Left colon (tissue), 2 donors: ENCODE data around the gene SLCO4A1. TPM values are rescaled to one million over a fixed set of nuclear protein-coding genes. Genes with fewer than 3 reads are reported as not detected.
"Not testable (repeated sequence)": the region's sequence is repeated elsewhere in the genome, so short reads cannot be mapped to it uniquely, and the experiment has no call there.

Experiments
- ATAC-seq: fragments of 200-7000 bp; cut with Tn5 transposase; one replicate; pipeline ENCODE4 v1.9.1; 2020; ENCODE audit warnings: mild to moderate bottlenecking, moderate library complexity
- DNase-seq, 2 donors: peaks; one replicate each; pipeline ENCODE4 v3.0.0-alpha.2; 2020
- intact Hi-C, 2 donors: fragments of 100-400 bp; cut with DNase I in 1 of 2; cut with micrococcal nuclease in 1 of 2; formaldehyde crosslinking; loops; one replicate each; pipeline versions ENCODE4 v1.11.2 to v1.14.0; 2022; cut with DNase I, micrococcal nuclease
- total RNA-seq, 2 donors: library from RNA; stranded (reverse); fragmentation: NEBNext Ultra II Directional; extraction: Animal tissue kit (Norgen Biotek cat#: 25700); gene quantifications; one replicate each; pipeline ENCODE4 v1.2.1, GENCODE V29; 2021
- donor health status: DM: no; HTN: no; CAD: no.
- donor health status: DM: yes; HTN: yes; CAD: no.

The SLCO4A1 gene
- total RNA-seq, 2 donors from 2014 or later: 15.0 to 22.2 TPM

DNA sequence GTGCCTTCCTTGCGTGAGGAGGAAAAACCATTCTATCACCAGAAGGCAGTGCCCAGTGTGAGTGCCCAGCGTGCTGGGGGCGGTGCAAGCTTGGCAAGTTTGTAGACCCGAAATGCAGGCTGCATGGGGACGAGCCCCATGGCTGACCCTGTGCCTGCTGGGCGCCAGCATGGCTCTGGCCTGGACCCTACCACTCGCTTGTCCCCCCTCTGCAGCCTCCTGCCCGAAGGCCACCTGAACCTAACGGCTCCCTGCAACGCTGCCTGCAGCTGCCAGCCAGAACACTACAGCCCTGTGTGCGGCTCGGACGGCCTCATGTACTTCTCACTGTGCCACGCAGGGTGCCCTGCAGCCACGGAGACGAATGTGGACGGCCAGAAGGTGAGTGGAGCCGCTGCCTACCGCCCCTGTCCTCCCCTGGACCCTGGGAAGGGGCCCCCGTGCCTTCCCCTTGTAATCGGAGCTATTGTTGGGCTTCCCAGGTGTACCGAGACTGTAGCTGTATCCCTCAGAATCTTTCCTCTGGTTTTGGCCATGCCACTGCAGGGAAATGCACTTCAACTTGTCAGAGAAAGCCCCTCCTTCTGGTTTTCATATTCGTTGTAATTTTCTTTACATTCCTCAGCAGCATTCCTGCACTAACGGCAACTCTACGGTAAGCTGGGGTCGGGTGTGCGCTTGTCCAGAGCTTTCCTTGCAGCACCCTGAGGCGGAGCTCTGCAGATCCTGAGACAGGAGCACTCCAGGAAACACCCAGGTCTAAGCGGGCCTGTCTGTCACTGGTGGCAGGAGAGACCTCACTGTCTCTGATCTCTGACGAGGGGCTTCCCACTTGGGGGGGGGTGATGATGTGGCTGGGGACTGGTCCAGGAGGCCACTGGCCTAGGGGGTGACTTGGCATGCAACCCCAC is 25.5 kb downstream of the SLCO4A1 start:
- peak; percentile 14 for ATAC-seq
- intact Hi-C loops: loop anchor here (5.0 to 10.0 kb wide), 2 partner anchors 117 to 125 kb away; no protein-coding TSS in a partner anchor

DNA sequence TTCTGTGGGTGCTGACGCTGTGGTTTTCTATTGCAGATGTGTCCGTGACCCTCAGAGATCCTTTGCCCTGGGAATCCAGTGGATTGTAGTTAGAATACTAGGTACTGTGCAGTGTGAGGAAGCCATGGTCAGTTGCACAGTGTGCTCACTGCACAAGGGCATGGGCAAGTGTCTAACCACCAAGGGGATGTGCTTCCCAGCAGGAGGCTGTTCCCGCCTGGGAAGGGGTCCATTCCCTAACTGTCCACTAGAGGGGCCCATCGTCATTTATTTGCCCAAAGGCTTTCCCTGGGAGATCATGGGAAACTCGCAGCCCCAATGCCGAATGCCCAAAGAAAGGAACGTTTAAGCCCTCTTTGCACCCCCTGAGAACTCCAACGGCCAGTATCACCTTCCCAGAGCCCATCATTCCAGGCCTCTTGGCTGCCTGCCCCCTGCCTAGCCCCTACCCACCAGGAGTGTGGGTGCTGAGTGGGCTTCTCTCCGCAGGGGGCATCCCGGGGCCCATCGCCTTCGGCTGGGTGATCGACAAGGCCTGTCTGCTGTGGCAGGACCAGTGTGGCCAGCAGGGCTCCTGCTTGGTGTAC is 26.2 kb downstream of the SLCO4A1 start:
- intact Hi-C loops: loop anchor here (5.0 to 10.0 kb wide), 2 partner anchors 116 to 124 kb away; no protein-coding TSS in a partner anchor
- DNase-seq (peak; percentile 64 to 73), ATAC-seq (peak; percentile 38)

More for the DNA sequence above, 25.5 kb downstream of the SLCO4A1 start:
- DNase-seq: no peak

DNA sequence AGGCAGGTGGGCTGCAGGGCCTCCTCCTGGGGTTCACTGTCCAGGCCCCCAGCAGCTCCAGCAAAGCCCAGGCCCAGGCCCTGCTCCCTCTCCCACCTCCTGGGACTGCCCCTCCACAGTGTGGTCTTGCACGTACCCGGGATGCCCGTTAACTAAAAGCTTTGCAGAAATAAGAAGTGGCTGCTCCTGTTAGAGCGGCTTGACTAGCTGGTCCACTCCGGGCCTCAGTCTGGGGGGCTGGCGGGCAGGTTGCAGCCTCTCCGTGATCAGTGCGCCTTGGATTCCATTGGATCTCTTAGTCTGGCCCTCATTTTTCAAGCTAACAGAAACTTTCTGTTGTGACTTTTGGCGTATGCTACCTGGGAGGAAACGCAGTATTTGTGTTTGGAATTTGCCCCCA is 26.9 kb downstream of the SLCO4A1 start:
- no peak for DNase-seq
- ATAC-seq: no peak
- intact Hi-C loops: loop anchor here (5.0 to 10.0 kb wide), 2 partner anchors 116 to 123 kb away; no protein-coding TSS in a partner anchor

DNA sequence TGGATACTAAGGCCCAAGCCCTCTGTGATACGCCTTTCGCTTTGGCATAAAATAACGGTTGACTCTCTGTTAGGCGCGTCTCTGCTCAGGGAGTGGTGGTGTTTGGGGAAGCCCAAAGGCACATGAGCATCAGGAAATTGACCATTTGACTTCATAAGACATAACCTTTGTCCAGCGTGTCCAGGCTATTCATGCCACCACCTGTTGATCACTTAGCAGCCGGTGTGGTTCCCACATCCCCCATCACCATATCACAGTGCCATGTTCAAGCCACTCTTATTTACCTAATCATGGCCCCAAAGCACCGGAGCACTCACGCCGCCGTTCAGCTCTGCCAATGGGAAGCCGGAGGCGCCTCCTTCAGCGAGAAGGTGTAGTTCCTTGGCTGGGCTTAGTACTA is 27.9 kb downstream of the SLCO4A1 start:
- no peak for ATAC-seq
- no peak for DNase-seq
- intact Hi-C loops: no loop called here

DNA sequence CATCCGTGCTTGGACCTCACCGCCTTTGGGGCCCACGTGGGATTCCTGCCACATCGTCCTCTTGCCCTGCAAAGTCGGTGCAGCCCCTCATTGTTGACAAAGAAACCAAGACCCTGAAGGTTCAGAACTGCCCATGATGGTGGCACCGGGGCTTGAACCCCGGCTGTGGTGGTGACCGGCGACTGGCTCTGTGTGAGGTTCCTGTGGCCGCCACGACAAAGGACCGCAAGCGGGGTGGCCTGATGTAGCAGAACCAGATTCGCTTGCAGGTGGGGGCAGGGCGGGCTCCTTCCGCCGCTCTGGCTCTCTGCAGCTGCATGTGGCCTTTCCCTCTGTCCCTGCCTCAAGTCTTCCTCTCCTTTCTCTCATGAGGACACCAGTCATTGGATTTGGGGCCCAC is 28.7 kb downstream of the SLCO4A1 start:
- intact Hi-C loops: no loop called here
- DNase-seq: no peak
- no peak for ATAC-seq

DNA sequence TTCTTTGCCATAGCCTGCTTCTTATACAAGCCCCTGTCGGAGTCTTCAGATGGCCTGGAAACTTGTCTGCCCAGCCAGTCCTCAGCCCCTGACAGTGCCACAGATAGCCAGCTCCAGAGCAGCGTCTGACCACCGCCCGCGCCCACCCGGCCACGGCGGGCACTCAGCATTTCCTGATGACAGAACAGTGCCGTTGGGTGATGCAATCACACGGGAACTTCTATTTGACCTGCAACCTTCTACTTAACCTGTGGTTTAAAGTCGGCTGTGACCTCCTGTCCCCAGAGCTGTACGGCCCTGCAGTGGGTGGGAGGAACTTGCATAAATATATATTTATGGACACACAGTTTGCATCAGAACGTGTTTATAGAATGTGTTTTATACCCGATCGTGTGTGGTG is 29.5 kb downstream of the SLCO4A1 start:
- DNase-seq: no peak
- ATAC-seq: no peak
- intact Hi-C loops: no loop called here

DNA sequence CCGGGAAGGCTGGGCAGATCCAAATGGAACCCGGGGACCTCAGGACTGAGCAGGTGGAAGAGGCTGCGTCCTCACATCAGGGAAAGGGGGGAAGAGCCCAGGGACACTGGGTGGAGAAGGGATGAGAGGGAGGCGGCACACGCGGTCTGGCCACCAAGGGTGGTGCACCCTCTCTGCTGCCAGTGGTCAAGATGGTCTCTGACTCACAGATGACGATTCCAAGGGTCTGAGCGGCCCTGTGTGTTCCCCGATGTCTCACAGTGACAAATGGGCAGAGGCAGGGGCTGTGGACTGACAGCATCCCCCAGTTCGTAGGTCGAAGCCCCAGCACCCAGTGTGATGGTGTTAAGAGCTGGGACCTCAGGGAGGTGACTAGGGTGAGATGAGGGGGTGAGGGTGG is 32.1 kb downstream of the SLCO4A1 start:
- intact Hi-C loops: no loop called here
- DNase-seq (no peak), ATAC-seq (no peak)

DNA sequence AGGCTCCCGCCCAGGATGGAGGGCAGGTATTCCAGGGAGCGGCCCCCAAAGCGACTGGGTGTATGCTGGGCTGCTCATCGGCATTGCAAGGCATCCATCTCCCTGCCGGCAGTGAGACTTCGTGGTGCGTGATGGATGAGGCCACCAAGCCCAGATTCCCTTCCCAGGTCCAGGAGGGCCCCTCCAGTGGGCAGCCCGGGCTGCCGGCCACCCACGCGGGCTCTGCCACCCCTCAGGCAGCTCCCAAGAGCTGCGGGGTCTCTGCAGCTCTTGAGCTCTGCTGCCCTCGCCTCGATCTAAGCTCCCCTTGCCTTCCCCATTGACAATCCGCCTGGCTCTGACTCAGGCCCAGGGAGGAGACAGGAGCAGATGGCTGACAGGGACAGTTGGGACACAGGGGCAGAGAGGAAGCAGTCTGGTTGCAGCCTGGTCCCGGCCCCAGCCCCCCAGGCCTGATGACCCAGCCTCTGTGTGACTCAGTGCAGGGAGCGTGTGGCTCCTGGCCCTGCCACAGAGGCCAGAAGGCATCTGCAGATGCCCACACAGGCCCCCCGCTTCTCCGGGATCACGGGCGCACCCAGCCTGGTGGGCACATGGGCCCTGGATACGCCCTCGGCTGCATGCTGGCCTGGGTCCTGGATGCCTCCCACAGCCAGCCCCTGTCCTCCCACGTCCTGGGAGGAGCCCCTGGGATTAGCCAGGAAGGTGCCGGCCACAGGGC is 33.0 kb downstream of the SLCO4A1 start:
- DNase-seq (no peak), ATAC-seq (peak; percentile 12)
- intact Hi-C loops: no loop called here

DNA sequence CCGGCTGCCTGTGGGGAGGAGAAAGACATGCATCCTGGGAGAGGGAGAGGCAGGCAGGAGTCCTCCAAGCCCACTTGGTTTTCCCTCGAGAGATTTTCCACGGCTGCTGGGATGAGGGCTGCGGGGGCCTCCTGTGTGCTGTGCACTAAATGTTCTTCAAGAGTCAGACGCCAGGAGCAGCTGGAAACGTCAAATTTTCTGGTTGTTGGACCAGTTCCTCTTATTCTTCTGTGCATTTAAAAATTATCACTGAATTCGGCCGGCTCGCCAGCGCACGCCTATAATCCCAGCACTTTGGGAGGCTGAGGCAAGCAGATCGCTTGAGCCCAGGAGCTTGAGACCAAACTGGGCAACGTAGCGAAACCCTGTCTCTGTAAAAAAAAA is 33.6 kb downstream of the SLCO4A1 start:
- no peak for DNase-seq
- intact Hi-C loops: no loop called here

DNA sequence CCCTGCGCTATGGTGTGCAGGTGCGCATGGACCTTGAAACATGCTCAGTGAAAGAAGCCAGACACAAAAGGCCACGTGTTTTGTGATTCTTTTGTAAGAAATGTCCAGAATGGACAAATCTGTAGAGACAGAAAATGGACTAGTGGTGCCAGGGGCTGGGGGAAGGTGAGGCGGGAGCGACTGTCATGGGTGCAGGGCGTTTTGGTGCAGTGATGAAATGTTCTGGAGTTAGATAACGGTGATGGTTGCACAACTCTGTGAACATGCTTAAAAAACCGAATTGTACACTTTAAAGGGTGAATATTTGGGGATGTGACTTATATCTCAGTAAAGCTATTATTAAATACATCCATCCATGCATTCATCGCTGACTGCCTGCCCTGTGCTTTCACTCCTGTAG is 34.7 kb downstream of the SLCO4A1 start:
- no peak for DNase-seq
- intact Hi-C loops: no loop called here
- no peak for ATAC-seq

More for the DNA sequence above, 33.6 kb downstream of the SLCO4A1 start:
- no peak for ATAC-seq

DNA sequence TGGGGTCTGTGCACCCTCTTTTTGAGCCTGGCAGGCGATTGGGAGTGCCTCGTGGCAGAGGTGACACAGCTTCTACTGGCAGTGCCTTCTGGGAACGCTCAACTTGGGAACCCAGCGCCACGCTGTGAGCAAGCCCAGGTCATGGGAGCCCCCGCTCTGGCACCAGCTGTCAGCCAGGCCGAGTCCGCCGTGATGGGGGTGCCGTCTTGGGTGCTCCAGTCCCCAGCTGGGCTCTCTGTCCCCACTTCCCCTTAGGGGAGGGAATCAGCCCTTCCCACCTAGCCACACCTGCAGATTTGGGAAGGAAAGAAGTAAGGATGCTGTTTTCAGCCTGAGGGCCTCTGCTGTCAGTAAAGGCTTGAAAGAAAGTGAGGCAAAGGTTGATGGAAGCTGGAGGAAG is 35.4 kb downstream of the SLCO4A1 start:
- intact Hi-C loops: no loop called here
- DNase-seq: no peak
- no peak for ATAC-seq

DNA sequence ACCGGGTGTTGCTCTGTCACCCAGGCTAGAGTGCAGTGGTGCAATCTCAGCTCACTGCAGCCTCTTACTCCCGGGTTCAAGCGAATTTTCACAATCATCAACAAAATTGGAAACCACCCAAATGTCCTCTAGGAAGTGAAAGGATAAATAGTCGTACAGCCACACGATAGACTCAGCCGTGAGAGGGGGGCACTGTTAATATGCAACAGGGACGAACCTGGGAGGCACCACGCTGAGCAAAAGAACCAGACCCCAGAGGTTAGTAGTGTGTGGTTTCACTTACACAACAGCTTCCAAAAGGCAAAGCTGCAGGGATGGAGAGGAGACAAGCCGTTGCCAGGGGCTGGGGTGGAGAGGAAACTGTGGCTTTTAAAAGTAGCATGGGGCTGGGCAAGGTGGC is 36.2 kb downstream of the SLCO4A1 start:
- no peak for DNase-seq
- intact Hi-C loops: no loop called here
- no peak for ATAC-seq

DNA sequence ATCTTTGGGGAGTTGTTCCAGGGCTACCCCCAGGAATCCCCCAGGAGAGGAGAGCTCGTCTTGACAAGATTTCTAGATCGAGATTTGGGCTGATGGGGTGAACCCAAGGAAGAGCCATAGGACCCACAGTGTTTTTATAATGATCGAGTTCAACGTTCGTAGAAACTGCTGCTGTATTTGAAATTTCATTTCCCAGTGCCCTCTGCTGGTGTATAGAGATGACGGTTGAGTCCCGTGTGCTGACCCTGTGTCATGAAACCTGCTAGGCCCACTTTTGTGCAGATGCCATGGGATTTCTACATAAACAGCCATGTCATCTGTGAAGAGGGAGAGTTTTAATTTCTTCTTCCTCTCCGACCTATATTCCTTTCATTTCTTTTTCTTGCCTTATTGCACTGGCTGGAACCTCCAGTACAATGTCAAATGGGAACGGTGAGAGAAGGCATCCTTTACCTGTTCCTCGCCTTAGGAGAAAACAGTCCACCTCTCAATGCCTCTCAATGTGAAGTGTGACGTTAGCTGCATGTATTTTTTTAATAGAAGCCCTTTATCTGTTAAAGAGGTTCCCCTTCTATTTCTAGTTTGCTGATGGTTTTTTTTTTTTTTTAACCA is 37.8 kb downstream of the SLCO4A1 start:
- ATAC-seq: no peak
- no peak for DNase-seq
- intact Hi-C loops: no loop called here

DNA sequence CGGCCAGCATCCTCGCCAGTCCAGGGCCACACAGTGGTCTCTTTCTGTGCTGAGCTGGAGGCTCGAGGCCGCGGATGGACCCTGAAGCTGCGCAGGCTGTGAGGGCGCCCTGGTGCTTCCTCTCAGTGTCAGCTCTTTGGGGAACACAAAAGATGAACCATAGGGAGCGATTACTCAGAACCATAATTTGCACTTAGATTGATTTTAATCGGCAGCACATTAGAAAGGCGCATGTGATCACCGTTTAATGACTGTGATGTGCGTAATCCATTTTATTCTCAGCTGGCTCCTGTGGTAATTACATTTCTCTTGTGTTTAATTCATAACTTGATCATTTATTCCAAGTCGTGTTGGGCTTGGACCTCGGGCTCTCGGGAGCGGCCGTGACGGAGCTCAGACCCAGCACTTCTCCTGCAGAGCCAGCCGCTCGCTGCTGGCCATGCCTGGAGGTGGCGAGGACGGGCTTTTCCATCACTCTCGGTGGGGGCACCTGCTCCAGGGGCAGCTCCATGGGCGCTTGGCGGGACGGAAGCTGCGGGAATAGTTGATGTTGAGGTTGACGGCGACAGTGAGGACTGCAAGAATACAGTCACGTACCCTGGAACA is 40.7 kb downstream of the SLCO4A1 start:
- ATAC-seq (no peak), DNase-seq (no peak)
- intact Hi-C loops: no loop called here

DNA sequence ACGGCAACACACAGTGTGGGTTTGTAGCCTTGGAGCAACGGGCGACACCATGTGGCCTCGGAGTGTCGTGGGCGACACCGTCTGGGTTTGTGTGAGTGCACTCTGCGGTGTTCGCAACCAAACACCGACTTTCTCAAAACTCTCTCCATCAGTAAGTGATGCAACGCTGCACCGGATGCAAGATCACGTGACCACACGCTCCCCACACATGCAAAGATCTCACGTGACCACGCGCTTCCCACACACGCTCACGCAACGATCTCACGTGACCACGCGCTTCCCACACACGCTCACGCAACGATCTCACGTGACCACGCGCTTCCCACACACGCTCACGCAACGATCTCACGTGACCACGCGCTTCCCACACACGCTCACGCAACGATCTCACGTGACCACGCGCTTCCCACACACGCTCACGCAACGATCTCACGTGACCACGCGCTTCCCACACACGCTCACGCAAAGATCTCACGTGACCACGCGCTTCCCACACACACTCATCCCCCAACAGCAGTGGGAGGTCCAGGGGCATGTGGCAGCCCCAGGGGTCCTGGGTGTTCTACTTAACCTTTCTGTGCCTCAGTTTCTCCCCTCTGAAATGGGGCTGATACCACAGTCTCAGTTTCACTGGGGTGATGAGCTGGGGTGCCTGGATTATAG is 41.5 kb downstream of the SLCO4A1 start:
- ATAC-seq, DNase-seq, intact Hi-C loops: not testable (repeated sequence)

DNA sequence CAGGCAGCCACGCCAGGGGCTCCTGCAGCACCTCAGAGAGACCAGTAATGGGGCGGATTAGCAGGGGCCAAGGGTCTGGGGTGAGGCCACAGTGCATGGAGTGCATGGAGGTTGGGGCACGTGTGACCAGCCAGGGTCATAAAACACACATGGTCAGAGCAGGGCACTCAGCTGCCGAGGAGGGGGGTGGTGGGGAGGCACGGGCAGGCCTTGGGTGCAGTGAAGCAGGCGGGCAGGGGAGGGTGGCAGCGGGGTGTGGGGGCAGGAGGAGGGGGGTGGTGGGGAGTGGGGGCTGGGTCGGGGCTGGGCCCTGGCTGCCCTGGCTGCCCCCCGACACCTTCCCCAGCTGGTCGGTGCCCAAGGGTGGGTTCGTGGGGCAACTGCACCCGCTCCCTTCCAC is 42.7 kb downstream of the SLCO4A1 start:
- ATAC-seq: no peak
- no peak for DNase-seq
- intact Hi-C loops: no loop called here

DNA sequence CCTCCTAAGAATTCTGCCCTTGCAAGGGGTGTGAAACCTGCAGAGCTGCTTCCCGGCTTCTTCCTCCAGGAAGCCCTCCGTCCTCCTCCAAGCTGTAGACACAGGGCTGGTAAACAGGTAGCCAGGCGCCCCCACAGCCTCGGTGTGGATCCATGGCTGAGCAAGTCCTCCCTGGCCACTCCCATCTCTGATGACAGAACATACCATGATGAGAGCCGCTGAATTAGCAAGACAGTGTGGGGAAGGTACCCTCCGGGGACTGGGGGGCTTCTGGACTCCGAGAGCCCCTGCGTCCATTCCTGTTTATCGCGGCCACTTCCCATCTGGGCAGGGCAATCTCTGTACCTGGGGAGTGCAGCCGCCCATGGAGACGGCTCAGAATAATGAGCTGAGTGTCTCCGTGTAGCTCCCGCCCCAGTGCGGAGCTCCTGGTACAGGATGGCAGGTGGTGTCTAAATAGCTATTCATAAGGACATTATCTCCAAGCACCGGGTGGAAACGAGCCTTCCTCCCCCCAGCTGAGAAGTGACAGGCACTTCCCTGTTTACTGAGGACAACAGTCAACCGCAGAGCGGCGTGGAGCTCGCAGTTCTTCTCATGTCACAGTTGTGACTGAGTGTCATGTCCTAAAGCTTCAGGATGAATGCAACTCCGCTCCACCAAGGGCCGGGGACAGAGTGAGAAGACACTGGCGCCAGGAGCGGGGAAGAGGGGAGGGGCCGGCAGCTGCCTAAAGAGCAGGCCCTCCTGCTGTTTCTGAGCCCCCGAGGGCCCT is 43.7 kb downstream of the SLCO4A1 start:
- intact Hi-C loops: no loop called here
- peak; percentile 82 for ATAC-seq
- DNase-seq: peak; percentile 60
